ENCODE measurements around the gene TMEM131.
"Not testable (repeated sequence)": the region's sequence is repeated elsewhere in the genome, so short reads cannot be mapped to it uniquely, and the experiment has no call there.

The TMEM131 gene

GRCh38 chr2:98026292-98026691, 30.5 kb upstream of the TMEM131 start:
- POLR2A ChIA-PET = no interaction called here

GRCh38 chr2:98025481-98026037, 29.8 kb upstream of the TMEM131 start:
- TF ChIP-seq BCL11B (tag by site-specific recombination; IDR thresholded peaks at IDR 0.05; ENCODE audit: low read depth) (no peak), PRDM10 (tag by site-specific recombination; IDR thresholded peaks at IDR 0.05) (no peak), ZNF37A (tag by site-specific recombination; IDR thresholded peaks at IDR 0.05) (no peak), ZNF140 (tag by site-specific recombination; IDR thresholded peaks at IDR 0.05) (no peak), ZBTB49 (tag by site-specific recombination; IDR thresholded peaks at IDR 0.05; ENCODE audit: low read depth) (no peak), ZNF391 (tag by site-specific recombination; IDR thresholded peaks at IDR 0.05; ENCODE audit: borderline replicate concordance, low read depth) (no peak), ZNF473 (tag by site-specific recombination; IDR thresholded peaks at IDR 0.05) (no peak), ZNF76 (tag by site-specific recombination; IDR thresholded peaks at IDR 0.05; ENCODE audit: borderline replicate concordance, low read depth) (no peak), GLI2 (tag by site-specific recombination; IDR thresholded peaks at IDR 0.05; ENCODE audit: borderline replicate concordance, low read depth) (no peak), YY1 (tag by site-specific recombination; IDR thresholded peaks at IDR 0.05) (no peak), TSHZ1 (tag by site-specific recombination; IDR thresholded peaks at IDR 0.05; ENCODE audit: borderline replicate concordance) (no peak), ZNF677 (tag by site-specific recombination; IDR thresholded peaks at IDR 0.05) (no peak), KLF16 (tag by site-specific recombination; IDR thresholded peaks at IDR 0.05) (no peak)
- ChIA-PET POLR2A (no interaction called here), CTCF (interaction anchor here (0.7 to 1.3 kb wide), 5 partner anchors 17 to 218 kb away, joined by 3 read pairs; partner anchors contain the start of gene TMEM131)
- Histone ChIP-seq H3K4me1 (ENCODE audit: control insufficient read depth, insufficient read depth, low read length) (no peaks in the 10 kb centered on the region), H3K4me3 (ENCODE audit: low read depth, low read length) (no peak overlapping the region), H3K27ac (ENCODE audit: extremely low read depth, low read depth, low read length) (no peak overlapping the region), H3K36me3 (ENCODE audit: control insufficient read depth in 2 of 2, insufficient read depth in 1 of 2, low read length in 2 of 2) (no peaks in the 10 kb centered on the region), H3K9me3 (ENCODE audit: control insufficient read depth, insufficient read depth, low read depth, low read length) (no peaks in the 10 kb centered on the region)

More at GRCh38 chr2:98026292-98026691, 30.5 kb upstream of the TMEM131 start:
- Histone ChIP-seq H3K4me1 (ENCODE audit: control insufficient read depth, insufficient read depth, low read length) (no peaks in the 10 kb centered on the region), H3K27ac (ENCODE audit: extremely low read depth, low read depth, low read length) (no peak overlapping the region), H3K9me3 (ENCODE audit: control insufficient read depth, insufficient read depth, low read depth, low read length) (no peaks in the 10 kb centered on the region), H3K4me3 (ENCODE audit: low read depth, low read length) (no peak overlapping the region), H3K36me3 (ENCODE audit: control insufficient read depth in 2 of 2, insufficient read depth in 1 of 2, low read length in 2 of 2) (no peaks in the 10 kb centered on the region)
- TF ChIP-seq PRDM1 (tag by site-specific recombination; IDR thresholded peaks at IDR 0.05) = 0 out of 2 replicates have a peak, but pooled peaks have one; percentile 34
- TF ChIP-seq ZNF248 (tag by site-specific recombination; IDR thresholded peaks at IDR 0.05) = no peak
- CTCF ChIA-PET = interaction anchor here (0.6 to 1.3 kb wide), 3 partner anchors 30 to 219 kb away, joined by 3 read pairs; partner anchors contain the start of gene TMEM131

GRCh38 chr2:98022067-98022466, 26.3 kb upstream of the TMEM131 start:
- POLR2A ChIA-PET; H3K9me3 ChIP-seq (ENCODE audit: control insufficient read depth, insufficient read depth, low read depth, low read length); H3K4me3 ChIP-seq (ENCODE audit: low read depth, low read length); H3K4me1 ChIP-seq (ENCODE audit: control insufficient read depth, insufficient read depth, low read length); H3K27ac ChIP-seq (ENCODE audit: extremely low read depth, low read depth, low read length); CTCF ChIA-PET; H3K36me3 ChIP-seq (ENCODE audit: control insufficient read depth in 2 of 2, insufficient read depth in 1 of 2, low read length in 2 of 2): not testable (repeated sequence)

Data from HEK293 (cell line).